ENCODE results near the gene GMNC.
A peak's percentile ranks its signal among the peaks of the same experiment; 100 is the strongest.
"Not testable (repeated sequence)": the region's sequence is repeated elsewhere in the genome, so short reads cannot be mapped to it uniquely, and the experiment has no call there.

GMNC gene

GRCh38 chr3:190886945-190887344 lies 24.5 kb upstream of the GMNC start:
- TF ChIP-seq, protein P1, sequence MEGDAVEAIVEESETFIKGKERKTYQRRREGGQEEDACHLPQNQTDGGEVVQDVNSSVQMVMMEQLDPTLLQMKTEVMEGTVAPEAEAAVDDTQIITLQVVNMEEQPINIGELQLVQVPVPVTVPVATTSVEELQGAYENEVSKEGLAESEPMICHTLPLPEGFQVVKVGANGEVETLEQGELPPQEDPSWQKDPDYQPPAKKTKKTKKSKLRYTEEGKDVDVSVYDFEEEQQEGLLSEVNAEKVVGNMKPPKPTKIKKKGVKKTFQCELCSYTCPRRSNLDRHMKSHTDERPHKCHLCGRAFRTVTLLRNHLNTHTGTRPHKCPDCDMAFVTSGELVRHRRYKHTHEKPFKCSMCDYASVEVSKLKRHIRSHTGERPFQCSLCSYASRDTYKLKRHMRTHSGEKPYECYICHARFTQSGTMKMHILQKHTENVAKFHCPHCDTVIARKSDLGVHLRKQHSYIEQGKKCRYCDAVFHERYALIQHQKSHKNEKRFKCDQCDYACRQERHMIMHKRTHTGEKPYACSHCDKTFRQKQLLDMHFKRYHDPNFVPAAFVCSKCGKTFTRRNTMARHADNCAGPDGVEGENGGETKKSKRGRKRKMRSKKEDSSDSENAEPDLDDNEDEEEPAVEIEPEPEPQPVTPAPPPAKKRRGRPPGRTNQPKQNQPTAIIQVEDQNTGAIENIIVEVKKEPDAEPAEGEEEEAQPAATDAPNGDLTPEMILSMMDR (IDR thresholded peaks at IDR 0.05; ENCODE audit: low read depth, low read length, missing control alignments), result no peak
- no peak overlapping the region for H3K4me3 ChIP-seq (replicated peaks; ENCODE audit: low read depth, low read length)
- DNase-seq (ENCODE audit: extremely low read depth, low read depth), result no peak

- TF ChIP-seq, protein P1 (IDR thresholded peaks at IDR 0.05; ENCODE audit: low read depth, low read length, missing control alignments), result peak; percentile 87
- DNase-seq (ENCODE audit: extremely low read depth, low read depth), result peak; percentile 44
- no peak overlapping the region for H3K4me3 ChIP-seq (replicated peaks; ENCODE audit: low read depth, low read length)
Measured at GRCh38 chr3:190883973-190884832, 21.7 kb upstream of the GMNC start.

DNA sequence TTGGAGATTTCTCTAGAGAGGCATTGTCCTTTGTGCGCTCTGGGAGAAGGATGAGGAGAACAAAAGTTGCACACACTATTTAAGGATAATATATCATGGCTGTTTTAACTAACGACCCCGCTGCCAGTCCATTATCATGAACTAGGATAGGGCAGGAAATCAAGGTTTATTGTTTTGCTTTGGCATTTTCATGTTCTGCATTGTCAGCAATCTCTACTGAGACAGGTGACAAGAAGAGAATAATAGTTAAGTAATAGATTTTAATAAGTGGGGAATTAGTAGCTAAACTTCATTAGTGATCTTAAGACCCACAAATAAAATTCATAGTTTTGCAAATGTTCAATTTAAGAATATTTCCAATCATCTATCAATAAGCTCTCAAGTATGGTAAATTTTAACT lies 20.6 kb upstream of the GMNC start:
- H3K4me3 ChIP-seq (replicated peaks; ENCODE audit: low read depth, low read length), result no peak overlapping the region
- no peak for DNase-seq (ENCODE audit: extremely low read depth, low read depth)
- TF ChIP-seq, protein P1 (IDR thresholded peaks at IDR 0.05; ENCODE audit: low read depth, low read length, missing control alignments), result no peak

GRCh38 chr3:190877925-190878324 lies 15.4 kb upstream of the GMNC start:
- TF ChIP-seq, protein P1 (IDR thresholded peaks at IDR 0.05; ENCODE audit: low read depth, low read length, missing control alignments), result peak; percentile 46
- H3K4me3 ChIP-seq (replicated peaks; ENCODE audit: low read depth, low read length), result no peak overlapping the region
- no peak for DNase-seq (ENCODE audit: extremely low read depth, low read depth)

DNA sequence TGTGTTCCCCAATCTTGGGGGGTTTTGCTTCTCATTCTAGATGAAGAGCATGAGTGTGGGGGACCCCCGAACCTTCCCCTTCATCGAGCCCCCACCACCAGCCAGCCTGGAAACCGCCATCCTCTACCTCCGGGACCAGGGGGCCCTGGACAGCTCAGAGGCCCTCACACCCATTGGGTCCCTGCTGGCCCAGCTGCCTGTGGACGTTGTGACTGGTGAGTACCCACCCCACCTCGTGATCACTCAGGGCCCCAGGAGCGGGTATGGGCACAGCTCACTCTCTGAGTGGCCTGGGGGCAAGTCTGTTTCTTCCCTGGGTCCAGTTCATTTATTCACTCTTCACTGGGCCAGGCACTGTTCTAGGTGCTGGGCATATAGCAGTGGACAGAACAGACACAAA lies 13.9 kb upstream of the GMNC start:
- not testable (repeated sequence) for H3K4me3 ChIP-seq (replicated peaks; ENCODE audit: low read depth, low read length)

DNA sequence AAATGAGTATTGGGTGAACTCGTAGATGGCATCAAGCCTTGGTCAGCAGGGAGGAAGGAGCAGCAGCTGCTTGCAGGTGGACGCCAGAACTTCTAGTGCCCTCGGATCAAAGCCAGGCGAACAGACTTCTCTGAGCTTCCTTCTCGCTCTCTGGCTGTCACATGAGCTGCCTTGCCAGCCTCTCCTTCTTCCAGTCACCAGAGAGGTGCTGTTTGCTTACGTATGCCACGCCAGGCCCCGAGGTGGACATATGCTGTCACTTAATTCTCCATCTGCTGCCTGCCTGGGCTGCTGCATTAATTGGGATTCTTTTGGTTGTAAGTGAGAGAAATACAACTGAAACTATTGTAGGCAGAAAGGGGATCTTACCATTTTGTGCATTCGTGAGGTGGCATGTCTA lies 12.6 kb upstream of the GMNC start:
- DNase-seq (ENCODE audit: extremely low read depth, low read depth); H3K4me3 ChIP-seq (replicated peaks; ENCODE audit: low read depth, low read length): not testable (repeated sequence)

More for the DNA sequence above, 13.9 kb upstream of the GMNC start:
- DNase-seq (ENCODE audit: extremely low read depth, low read depth), result not testable (repeated sequence)

- no peak overlapping the region for H3K4me3 ChIP-seq (replicated peaks; ENCODE audit: low read depth, low read length)
- no peak for DNase-seq (ENCODE audit: extremely low read depth, low read depth)
- TF ChIP-seq, protein P1 (IDR thresholded peaks at IDR 0.05; ENCODE audit: low read depth, low read length, missing control alignments), result no peak
Measured at GRCh38 chr3:190870127-190870526, 7.6 kb upstream of the GMNC start.

DNA sequence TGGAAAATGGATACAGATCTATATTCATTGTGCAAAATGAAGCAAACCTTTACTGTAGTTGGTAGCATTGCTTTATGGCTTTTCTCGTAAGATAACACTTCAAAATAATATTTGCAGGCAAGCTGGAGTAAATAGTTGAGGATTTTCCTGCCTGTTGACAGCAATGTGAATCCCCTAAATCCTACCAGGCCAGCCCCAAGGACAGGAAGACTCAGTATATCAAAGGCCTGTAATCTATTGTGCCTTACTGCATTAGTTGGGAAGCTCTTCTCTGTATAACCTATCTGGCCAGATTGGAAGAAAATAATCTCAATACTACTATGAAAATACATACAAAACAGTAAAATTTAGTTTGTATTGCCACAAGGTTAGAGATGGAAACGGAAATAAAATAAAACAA lies 4.6 kb upstream of the GMNC start:
- H3K4me3 ChIP-seq (replicated peaks; ENCODE audit: low read depth, low read length), result no peak overlapping the region
- no peak for DNase-seq (ENCODE audit: extremely low read depth, low read depth)
- TF ChIP-seq, protein P1 (IDR thresholded peaks at IDR 0.05; ENCODE audit: low read depth, low read length, missing control alignments), result no peak

Data from HFF-Myc (cell line).